T-helper 9 cell (primary cell): ENCODE measurements around the gene PLEKHD1.
"Not testable (repeated sequence)": the region's sequence is repeated elsewhere in the genome, so short reads cannot be mapped to it uniquely, and the experiment has no call there.

Experiments
- DNase-seq: peaks from one replicate; pipeline ENCODE4 v3.0.0-alpha.2; 2020

Gene PLEKHD1

DNA sequence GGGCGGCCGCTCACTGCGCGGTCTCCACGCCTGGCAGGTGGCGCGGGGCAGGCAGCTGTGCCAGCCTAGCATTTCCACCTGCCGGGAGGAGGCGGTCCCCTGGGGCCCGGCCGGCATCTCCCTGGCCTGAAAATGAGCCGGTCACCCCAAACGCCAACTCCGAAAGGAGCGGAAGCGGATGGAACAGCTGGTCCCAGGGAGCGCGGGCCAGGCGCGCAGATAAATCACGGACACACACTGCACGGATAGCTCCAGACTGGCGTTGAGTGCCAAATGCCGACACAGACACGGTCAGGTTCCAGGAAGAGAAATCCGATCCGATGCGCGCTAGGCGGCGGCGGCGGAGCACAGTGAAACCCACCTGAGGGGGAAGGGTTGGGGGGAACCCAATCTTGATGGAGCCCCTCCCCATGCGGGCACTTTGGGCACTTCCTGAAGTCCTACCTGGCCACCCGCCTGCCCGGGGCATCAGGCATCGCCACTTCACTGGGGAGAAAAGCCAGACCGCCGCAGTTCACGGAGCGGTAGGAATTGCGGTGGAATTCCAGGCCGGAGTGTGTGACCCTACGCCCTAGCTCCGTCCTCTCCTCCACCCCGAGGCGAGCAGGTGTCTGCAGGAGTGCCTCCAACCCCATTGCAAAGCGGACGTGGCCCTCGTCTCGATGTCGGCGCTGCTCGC lies 624 bp upstream of the PLEKHD1 start:
- DNase-seq = no peak

DNA sequence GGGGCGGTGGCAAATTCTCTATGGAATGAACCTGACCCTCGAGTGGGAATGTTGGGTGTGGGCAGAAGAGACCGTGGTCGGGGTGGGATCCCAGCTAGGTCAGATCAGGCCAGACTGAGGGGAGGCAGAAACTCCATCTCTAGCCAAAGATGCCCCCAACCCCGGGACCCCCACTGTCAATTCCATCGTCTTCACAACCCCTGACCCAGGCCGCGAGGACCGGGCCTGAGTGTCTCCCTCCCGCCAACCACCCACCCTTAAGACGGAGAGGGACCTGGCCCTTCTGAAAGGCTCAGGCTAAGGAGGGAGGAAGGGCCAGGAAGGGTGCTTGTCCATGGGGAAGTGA lies 760 bp downstream of the PLEKHD1 start:
- no peak for DNase-seq

GRCh38 chr14:69485701-69486100 lies 1.2 kb downstream of the PLEKHD1 start:
- DNase-seq = no peak

GRCh38 chr14:69487226-69487625 lies 2.7 kb downstream of the PLEKHD1 start:
- no peak for DNase-seq

- DNase-seq = no peak
Observed at GRCh38 chr14:69487771-69488170, 3.2 kb downstream of the PLEKHD1 start.

DNA sequence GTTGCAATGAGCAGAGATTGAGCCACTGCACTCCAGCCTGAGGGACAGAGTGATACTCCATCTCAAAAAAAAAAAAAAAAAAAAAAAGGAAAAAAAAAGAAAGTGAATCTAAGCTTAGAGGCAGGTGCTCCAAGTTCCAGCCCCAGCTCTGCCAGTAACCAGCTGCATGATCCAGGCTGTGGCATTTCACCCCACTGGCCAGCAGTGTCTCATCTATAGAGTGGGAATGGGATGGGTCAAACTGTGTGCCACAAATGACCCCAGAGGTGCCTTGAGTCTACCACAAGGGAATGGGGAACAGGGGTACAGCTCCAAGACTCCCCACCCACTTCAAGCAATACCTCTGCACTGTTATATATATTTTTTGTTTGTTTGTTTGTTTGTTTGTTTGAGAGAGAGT lies 5.0 kb downstream of the PLEKHD1 start:
- DNase-seq = no peak

- DNase-seq = no peak
Observed at GRCh38 chr14:69490219-69490918, 5.8 kb downstream of the PLEKHD1 start.

GRCh38 chr14:69491193-69491592 lies 6.7 kb downstream of the PLEKHD1 start:
- no peak for DNase-seq

DNA sequence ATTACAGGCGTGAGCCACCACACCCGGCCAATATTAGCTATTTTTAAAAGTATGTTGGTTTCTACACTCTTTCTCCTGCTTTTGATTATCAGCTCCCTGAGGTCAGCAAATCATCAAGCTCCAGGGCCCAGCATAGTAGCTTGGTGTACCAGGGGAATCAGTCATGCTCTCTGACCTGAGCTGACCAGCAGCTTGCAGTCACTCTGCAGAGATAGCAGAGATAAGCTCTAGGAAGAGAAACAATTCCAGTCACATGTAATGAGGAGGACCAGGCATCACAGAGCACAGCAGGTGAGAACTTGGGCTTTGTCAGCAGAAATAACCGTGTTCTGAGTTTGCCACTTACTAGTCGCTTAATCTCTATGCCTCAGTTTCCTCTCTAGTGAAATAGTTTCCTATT lies 8.5 kb downstream of the PLEKHD1 start:
- DNase-seq = no peak

DNA sequence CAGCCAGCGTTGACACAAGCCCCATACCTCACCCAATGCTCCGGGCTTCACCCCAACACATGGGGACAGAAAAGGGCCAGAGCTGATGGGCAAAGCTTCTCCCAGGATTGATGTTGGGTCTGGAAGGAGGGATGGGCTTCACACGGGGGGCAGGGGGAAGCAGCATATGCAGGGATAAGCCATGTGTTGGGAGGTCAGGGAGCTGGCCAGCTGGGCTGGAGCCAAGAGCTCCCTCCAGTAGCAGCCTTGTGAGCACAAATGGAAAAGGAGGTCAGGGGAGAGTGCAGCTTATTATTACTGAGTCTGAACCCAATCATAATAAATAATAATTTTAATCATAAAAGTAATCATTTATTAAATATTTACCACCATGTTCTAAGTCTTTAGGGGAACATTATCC lies 9.3 kb downstream of the PLEKHD1 start:
- no peak for DNase-seq

- no peak for DNase-seq
Observed at GRCh38 chr14:69495341-69495921, 10.9 kb downstream of the PLEKHD1 start.

DNA sequence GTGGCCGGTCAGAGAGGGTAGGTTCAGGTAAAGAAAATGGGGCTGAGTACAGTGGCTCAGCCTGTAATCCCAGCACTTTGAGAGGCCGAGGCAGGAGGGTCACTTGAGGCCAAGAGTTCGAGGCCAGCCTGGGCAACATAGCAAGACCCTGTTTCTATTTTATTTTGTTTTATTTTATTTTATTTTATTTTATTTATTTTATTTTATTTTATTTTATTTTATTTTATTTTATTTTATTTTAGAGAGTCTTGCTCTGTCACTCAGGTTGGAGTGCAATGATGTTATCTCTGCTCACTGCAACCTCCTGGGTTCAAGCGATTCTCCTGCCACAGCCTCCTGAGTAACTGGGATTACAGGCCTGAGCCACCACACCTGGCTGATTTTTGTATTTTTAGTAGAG lies 13.3 kb downstream of the PLEKHD1 start:
- DNase-seq = not testable (repeated sequence)

DNA sequence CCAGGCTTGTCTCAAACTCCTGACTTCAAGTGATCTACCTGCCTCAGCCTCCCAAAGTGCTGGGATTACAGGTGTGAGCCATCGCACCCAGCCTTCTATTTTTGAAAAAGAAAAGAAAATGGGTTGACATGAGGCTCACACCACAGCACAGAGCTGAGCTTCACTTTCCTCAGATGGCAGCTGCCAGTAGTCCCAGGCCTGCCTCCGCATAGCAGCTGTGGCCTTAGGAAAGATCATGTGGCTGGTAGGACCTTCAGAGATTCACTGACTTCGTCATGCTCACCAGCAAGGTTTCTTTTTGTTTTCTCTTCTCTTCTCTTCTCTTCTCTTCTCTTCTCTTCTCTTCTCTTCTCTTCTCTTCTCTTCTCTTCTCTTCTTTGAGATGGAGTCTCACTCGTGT lies 13.8 kb downstream of the PLEKHD1 start:
- DNase-seq = not testable (repeated sequence)

DNA sequence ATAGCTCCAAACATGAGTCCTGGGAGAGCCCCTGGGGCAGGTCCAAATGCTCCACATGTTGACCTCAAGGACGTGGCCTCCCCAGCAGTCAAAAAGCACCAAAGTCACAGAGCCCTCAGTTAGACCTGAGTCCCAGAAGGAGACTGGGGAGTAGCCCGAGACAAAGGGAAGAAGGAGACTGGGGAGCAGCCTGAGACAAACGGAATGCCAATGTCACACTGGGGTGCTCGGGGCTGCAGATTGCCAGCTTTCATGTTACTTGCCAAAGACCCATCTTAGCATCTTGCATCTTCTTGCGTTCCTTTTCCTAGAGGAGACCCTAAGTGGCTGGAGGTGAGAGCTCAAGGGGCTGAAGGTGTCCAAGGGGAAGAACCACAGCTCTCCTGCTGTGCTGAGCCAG lies 14.9 kb downstream of the PLEKHD1 start:
- DNase-seq = no peak

DNA sequence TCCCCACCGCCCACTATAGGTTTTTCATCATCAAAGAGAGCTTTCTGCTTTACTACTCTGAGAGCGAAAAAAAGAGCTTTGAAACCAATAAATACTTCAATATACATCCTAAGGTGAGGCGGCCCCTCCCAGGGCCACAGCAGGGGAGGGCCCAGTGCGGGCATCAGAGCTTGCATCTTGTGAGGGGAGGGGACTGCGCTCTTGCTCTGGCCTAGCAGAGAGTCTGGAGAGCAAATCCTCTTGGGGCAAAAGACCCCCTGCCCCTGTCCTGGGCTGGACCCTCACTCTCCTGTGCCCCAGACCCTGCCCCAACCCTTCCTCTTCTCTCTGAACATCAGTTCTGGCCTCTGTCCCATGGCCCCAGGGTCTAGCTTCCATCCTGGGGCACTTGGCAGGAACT lies 15.6 kb downstream of the PLEKHD1 start:
- DNase-seq = no peak

DNA sequence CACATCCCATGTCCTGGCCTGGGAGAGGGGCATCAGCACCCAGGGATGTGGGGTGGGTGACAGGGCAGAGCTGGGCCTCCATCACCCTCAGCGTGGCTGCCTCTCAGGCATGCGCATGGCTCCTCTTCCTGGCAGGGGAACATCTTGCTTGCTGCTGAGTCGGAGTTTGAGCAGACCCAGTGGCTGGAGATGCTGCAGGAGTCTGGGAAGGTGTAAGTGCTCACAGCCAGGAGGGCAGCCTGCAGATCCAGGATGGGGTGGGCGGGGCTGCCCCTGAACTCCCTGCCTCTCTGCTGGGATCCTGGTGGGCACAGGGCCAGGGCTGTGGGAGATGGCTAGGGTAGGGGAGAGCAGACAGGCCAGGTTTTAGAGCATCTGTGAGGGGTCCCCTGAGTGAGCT lies 16.2 kb downstream of the PLEKHD1 start:
- no peak for DNase-seq

DNA sequence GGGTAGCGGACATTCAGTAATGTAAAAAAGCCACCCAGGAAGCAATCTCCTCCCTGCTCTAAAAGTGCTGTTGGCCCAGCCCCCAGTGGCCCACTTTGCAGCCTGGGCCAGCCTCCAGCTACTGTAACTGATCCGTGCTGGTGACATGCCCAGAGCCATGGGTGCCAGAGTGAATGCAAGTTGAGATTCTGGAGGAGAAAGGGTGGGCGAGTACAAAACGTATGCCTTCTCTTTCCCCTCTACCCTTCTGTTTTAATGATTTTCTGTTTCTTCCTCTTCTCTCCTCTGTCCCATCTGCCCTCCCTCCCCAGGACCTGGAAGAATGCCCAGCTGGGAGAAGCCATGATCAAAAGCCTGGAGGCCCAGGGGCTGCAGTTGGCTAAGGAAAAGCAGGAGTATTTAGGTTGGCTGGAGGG lies 16.9 kb downstream of the PLEKHD1 start:
- no peak for DNase-seq

- DNase-seq = no peak
Observed at GRCh38 chr14:69504775-69505174, 20.2 kb downstream of the PLEKHD1 start.

- no peak for DNase-seq
Observed at GRCh38 chr14:69505338-69506240, 21.1 kb downstream of the PLEKHD1 start.

GRCh38 chr14:69506241-69506595 lies 21.7 kb downstream of the PLEKHD1 start:
- no peak for DNase-seq

DNA sequence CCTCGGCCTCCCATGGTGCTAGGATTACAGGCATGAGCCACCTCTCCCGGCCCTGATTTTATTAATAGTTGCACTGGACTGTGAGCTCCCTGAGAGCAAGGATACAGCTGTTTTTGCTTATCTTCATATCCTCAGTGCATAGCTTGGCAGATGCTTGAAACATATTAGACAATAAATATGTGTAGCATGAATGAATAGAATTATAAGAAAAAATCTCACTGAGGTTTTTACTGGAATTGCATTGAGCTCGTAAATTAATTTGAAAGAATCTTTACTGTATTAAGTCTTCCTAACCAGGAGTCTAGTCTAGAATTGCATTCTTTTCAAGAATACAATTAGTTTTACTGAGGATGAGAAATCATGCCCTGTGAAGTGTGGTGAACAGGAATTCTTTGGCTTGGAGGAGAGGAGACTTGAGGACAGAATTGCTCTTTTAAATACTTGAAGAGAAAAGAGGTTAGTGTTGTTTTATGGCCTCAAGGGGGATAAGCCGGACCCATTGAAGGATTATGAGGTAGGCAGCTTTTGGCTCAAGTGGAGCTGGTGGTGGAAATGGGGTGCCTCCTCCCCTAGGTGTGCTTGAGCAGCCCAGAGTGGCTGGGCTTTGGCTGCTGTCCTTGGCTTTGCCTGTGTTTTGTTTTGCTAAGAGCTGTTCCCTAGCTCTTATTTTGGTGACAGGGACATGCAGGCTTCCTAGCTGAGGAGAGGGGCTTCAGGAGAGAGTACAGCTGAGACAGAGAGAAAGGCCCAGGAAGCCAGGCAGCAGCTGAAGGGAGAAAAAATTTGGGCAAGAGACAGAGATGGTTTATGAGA lies 34.0 kb downstream of the PLEKHD1 start:
- DNase-seq = no peak
